Measurements from ENCODE around the gene SIN3A. TPM values are rescaled to one million over a fixed set of nuclear protein-coding genes. Genes with fewer than 3 reads are reported as not detected.

Gene SIN3A
- total RNA-seq, 4 donors from 2014 or later: 51.4 to 146 (median 84.2) TPM

GRCh38 chr15:75456710-75457109 lies 5.2 kb upstream of the SIN3A start:
- no peak for DNase-seq
- Histone ChIP-seq H3K9me3 (no peaks in the 10 kb centered on the region), H3K27ac (no peak overlapping the region), H3K4me1 (peaks cover 5 to 10% of the 10 kb centered on the region in 2 donors), H3K27me3 (no peaks in the 10 kb centered on the region), H3K4me3 (replicated peaks in 1 of 3) (no peak overlapping the region), H3K36me3 (no peaks in the 10 kb centered on the region)
- intact Hi-C loops (cut with DNase I): loop anchor here (5.0 kb wide), 1 partner anchor 191 kb away; the partner anchor contains the start of gene SNX33
- TF ChIP-seq, protein P1, sequence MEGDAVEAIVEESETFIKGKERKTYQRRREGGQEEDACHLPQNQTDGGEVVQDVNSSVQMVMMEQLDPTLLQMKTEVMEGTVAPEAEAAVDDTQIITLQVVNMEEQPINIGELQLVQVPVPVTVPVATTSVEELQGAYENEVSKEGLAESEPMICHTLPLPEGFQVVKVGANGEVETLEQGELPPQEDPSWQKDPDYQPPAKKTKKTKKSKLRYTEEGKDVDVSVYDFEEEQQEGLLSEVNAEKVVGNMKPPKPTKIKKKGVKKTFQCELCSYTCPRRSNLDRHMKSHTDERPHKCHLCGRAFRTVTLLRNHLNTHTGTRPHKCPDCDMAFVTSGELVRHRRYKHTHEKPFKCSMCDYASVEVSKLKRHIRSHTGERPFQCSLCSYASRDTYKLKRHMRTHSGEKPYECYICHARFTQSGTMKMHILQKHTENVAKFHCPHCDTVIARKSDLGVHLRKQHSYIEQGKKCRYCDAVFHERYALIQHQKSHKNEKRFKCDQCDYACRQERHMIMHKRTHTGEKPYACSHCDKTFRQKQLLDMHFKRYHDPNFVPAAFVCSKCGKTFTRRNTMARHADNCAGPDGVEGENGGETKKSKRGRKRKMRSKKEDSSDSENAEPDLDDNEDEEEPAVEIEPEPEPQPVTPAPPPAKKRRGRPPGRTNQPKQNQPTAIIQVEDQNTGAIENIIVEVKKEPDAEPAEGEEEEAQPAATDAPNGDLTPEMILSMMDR (IDR thresholded peaks at IDR 0.05): no peak
- TF ChIP-seq POLR2A (IDR thresholded peaks at IDR 0.05): no peak
- WGBS, 2 donors: 54 to 67% methylated on average over 6 of the region's 6 CpGs

GRCh38 chr15:75455982-75456531 lies 4.6 kb upstream of the SIN3A start:
- DNase-seq: peak in 1 of 2 donors; percentile 49
- TF ChIP-seq, protein P1 (IDR thresholded peaks at IDR 0.05): no peak
- no peak for TF ChIP-seq POLR2A (IDR thresholded peaks at IDR 0.05)
- Histone ChIP-seq H3K27me3 (no peaks in the 10 kb centered on the region), H3K9me3 (no peaks in the 10 kb centered on the region), H3K27ac (peak overlapping the region; percentile 62 to 98 (median 85)), H3K36me3 (no peaks in the 10 kb centered on the region), H3K4me1 (peaks cover 5 to 10% of the 10 kb centered on the region in 2 donors), H3K4me3 (replicated peaks in 1 of 3) (peak overlapping the region in 2 of 3 donors; percentile 31 to 78)
- intact Hi-C loops (cut with DNase I): loop anchor here (5.0 kb wide), 1 partner anchor 191 kb away; the partner anchor contains the start of gene SNX33
- 3 to 5% methylated on average over 18 to 24 of the region's 24 CpGs for WGBS, 2 donors

- peak overlapping the region; percentile 31 to 97 (median 78) for H3K4me3 ChIP-seq (replicated peaks in 1 of 3)
- TF ChIP-seq, protein P1 (IDR thresholded peaks at IDR 0.05): no peak
- peak in 1 of 2 donors; percentile 64 for TF ChIP-seq POLR2A (IDR thresholded peaks at IDR 0.05)
- peaks cover 5 to 10% of the 10 kb centered on the region in 2 donors for H3K4me1 ChIP-seq
- no peaks in the 10 kb centered on the region for H3K36me3 ChIP-seq
- peak overlapping the region; percentile 75 to 98 (median 85) for H3K27ac ChIP-seq
- 0% methylated on average over 15 to 26 of the region's 48 CpGs for WGBS, 2 donors
- no peaks in the 10 kb centered on the region for H3K27me3 ChIP-seq
- H3K9me3 ChIP-seq: no peaks in the 10 kb centered on the region
- intact Hi-C loops (cut with DNase I): loop anchor here (5.0 kb wide), 1 partner anchor 192 kb away; the partner anchor contains the start of gene SNX33
- DNase-seq: peak; percentile 90
Measured at GRCh38 chr15:75455424-75455981, 4.0 kb upstream of the SIN3A start.

- no peak for TF ChIP-seq POLR2A (IDR thresholded peaks at IDR 0.05)
- TF ChIP-seq, protein P1 (IDR thresholded peaks at IDR 0.05): peak in 1 of 6 experiments; percentile 13
- no peaks in the 10 kb centered on the region for H3K9me3 ChIP-seq
- H3K27ac ChIP-seq: peak overlapping the region; percentile 75 to 98 (median 85)
- intact Hi-C loops (cut with DNase I): loop anchor here (5.0 kb wide), 2 partner anchors 87 to 193 kb away; partner anchors contain the start of genes MAN2C1 and SNX33
- no peaks in the 10 kb centered on the region for H3K27me3 ChIP-seq
- WGBS, 2 donors: 1% methylated on average over 11 to 18 of the region's 116 CpGs
- peaks cover 7 to 14% of the 10 kb centered on the region in 2 donors for H3K4me1 ChIP-seq
- peak; percentile 74 to 78 for DNase-seq
- peak overlapping the region; percentile 31 to 97 (median 78) for H3K4me3 ChIP-seq (replicated peaks in 1 of 3)
- no peaks in the 10 kb centered on the region for H3K36me3 ChIP-seq
Measured at GRCh38 chr15:75454471-75455378, 3.2 kb upstream of the SIN3A start.
